Esophagus muscularis mucosa (tissue), 4 donors: ENCODE measurements around the gene BAIAP2L1. TPM values are rescaled to one million over a fixed set of nuclear protein-coding genes. Genes with fewer than 3 reads are reported as not detected.

Experiments used
- DNase-seq: peaks from one replicate; pipeline ENCODE4 v3.0.0-alpha.2; 2017; ENCODE audit errors: extremely low spot score
- H3K27ac ChIP-seq, 4 donors: fragments of 200-600 bp; sonication (generic); replicated peaks in 1 of 4; 1 replicate in 3 of 4; 2 replicates in 1 of 4; pipeline ENCODE4 v1.5.1; 2016 to 2019; ENCODE audit warnings: mild to moderate bottlenecking in 1 of 4
- H3K27me3 ChIP-seq, 4 donors: fragments of 200-600 bp; sonication (generic); one replicate each; pipeline versions ENCODE4 v1.5.1 to v1.6.0; 2016 to 2019
- H3K36me3 ChIP-seq, 4 donors: fragments of 200-600 bp; sonication (generic); one replicate each; pipeline ENCODE4 v1.5.1; 2016 to 2019
- H3K4me1 ChIP-seq, 4 donors: fragments of 200-600 bp; sonication (generic); one replicate each; pipeline ENCODE4 v1.5.1; 2016 to 2019
- H3K4me3 ChIP-seq, 4 donors: fragments of 200-600 bp; sonication (generic); 1 replicate in 2 of 4; 2 replicates in 2 of 4; pipeline ENCODE4 v1.5.1; 2016 to 2019; ENCODE audit warnings: mild to moderate bottlenecking in 4 of 4, moderate library complexity in 1 of 4
- H3K9me3 ChIP-seq, 4 donors: fragments of 200-600 bp; sonication (generic); 1 replicate in 3 of 4; 2 replicates in 1 of 4; pipeline ENCODE4 v1.5.1; 2016 to 2019
- EP300 ChIP-seq: sonication (generic); formaldehyde crosslinking; IDR thresholded peaks from one replicate; pipeline ENCODE4 v1.6.1; 2017; ENCODE audit warnings: antibody characterized with exemption
- POLR2A ChIP-seq: fragments of 450-650 bp; IDR thresholded peaks from one replicate; pipeline ENCODE4 v1.6.1; 2017; ENCODE audit warnings: antibody characterized with exemption, moderate library complexity, mild to moderate bottlenecking, low read depth
- POLR2AphosphoS5 ChIP-seq, 2 donors: sonication (generic); formaldehyde crosslinking; IDR thresholded peaks; one replicate each; pipeline ENCODE4 v1.6.1; 2017; ENCODE audit warnings: antibody characterized with exemption in 2 of 2
- WGBS: methylation state at CpG from one replicate; pipeline ENCODE4 v1.1.5; 2018; 5-methylcytosine and 5-hydroxymethylcytosine counted together
- intact Hi-C: fragments of 100-400 bp; cut with DNase I; formaldehyde crosslinking; loops from one replicate; pipeline ENCODE4 v1.15.1; 2023
- total RNA-seq, 4 donors: library from RNA; depleted of rRNA; stranded (reverse); fragments of >200 nt; gene quantifications; one replicate each; pipeline versions ENCODE4 v1.1.0 to v1.2.1, GENCODE V29; 2016
- TF ChIP-seq, protein P1 (sequence below), 3 experiments: fragments of 200-600 bp in 2 of 3; fragments of 450-650 bp in 1 of 3; sonication (generic) in 2 of 3; IDR thresholded peaks; one replicate each; pipeline ENCODE4 v1.5.1; 2017 to 2019; ENCODE audit warnings: antibody characterized with exemption in 3 of 3, mild to moderate bottlenecking in 2 of 3, moderate library complexity in 1 of 3

Gene BAIAP2L1
- total RNA-seq, 4 donors from 2014 or later = 0.84 to 2.5 (median 1.6) TPM

DNA sequence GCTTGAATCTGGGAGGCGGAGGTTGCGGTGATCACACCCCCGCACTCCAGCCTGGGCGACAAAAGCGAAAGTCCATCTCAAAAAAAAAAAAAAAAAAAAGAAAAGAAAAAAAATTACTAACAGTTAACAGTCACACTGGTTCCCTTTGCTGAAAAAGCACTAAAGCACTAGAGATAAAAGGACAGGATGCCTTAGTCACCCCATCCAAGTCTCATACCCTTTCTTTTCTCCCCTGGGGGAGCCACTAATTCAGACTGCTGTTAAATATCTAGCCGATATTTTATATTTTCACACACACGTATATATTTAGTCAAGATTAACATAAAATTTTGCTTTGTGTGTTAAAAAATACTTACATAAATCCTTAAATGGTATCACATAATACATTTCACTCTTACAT, 25.2 kb downstream of the BAIAP2L1 start:
- 94% methylated on average over 7 of the region's 7 CpGs for WGBS
- no peaks in the 10 kb centered on the region for H3K36me3 ChIP-seq
- intact Hi-C loops = no loop called here

DNA sequence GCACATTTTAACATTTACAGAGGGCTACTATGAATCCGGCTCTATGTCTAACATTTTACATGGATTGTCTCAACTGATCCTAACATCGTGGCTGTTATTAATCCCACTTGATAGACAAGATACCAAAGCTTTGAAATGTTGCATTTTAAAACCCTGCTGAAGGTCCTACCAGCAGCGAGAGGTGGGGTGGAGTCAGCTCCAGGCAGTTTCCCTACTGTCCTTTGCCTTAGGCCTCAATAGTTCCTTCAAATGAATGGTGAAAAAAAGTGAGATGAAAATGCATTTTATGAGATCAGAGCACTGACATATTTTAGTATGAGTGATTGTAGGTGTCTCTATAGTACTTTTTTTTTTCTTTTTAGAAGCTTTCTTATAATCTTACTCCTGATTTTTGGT, 26.6 kb downstream of the BAIAP2L1 start:
- no peak for TF ChIP-seq POLR2AphosphoS5 (IDR thresholded peaks at IDR 0.05)
- TF ChIP-seq POLR2A = no peak
- TF ChIP-seq, protein P1, sequence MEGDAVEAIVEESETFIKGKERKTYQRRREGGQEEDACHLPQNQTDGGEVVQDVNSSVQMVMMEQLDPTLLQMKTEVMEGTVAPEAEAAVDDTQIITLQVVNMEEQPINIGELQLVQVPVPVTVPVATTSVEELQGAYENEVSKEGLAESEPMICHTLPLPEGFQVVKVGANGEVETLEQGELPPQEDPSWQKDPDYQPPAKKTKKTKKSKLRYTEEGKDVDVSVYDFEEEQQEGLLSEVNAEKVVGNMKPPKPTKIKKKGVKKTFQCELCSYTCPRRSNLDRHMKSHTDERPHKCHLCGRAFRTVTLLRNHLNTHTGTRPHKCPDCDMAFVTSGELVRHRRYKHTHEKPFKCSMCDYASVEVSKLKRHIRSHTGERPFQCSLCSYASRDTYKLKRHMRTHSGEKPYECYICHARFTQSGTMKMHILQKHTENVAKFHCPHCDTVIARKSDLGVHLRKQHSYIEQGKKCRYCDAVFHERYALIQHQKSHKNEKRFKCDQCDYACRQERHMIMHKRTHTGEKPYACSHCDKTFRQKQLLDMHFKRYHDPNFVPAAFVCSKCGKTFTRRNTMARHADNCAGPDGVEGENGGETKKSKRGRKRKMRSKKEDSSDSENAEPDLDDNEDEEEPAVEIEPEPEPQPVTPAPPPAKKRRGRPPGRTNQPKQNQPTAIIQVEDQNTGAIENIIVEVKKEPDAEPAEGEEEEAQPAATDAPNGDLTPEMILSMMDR (IDR thresholded peaks at IDR 0.05) = no peak
- no peak for TF ChIP-seq EP300
- H3K36me3 ChIP-seq = no peaks in the 10 kb centered on the region
- no peaks in the 10 kb centered on the region for H3K27me3 ChIP-seq
- H3K4me3 ChIP-seq = no peak overlapping the region
- no peak for DNase-seq
- WGBS = 95% methylated on average over 3 of the region's 3 CpGs
- no peak overlapping the region for H3K27ac ChIP-seq
- intact Hi-C loops = no loop called here
- no peaks in the 10 kb centered on the region for H3K9me3 ChIP-seq
- no peaks in the 10 kb centered on the region for H3K4me1 ChIP-seq

More for the DNA sequence above, 25.2 kb downstream of the BAIAP2L1 start:
- Histone ChIP-seq H3K27me3 (no peaks in the 10 kb centered on the region), H3K4me3 (no peak overlapping the region), H3K9me3 (no peaks in the 10 kb centered on the region), H3K4me1 (no peaks in the 10 kb centered on the region), H3K27ac (no peak overlapping the region)
- no peak for DNase-seq
- TF ChIP-seq, protein P1 (IDR thresholded peaks at IDR 0.05) = no peak
- no peak for TF ChIP-seq POLR2AphosphoS5 (IDR thresholded peaks at IDR 0.05)
- no peak for TF ChIP-seq POLR2A
- TF ChIP-seq EP300 = no peak

DNA sequence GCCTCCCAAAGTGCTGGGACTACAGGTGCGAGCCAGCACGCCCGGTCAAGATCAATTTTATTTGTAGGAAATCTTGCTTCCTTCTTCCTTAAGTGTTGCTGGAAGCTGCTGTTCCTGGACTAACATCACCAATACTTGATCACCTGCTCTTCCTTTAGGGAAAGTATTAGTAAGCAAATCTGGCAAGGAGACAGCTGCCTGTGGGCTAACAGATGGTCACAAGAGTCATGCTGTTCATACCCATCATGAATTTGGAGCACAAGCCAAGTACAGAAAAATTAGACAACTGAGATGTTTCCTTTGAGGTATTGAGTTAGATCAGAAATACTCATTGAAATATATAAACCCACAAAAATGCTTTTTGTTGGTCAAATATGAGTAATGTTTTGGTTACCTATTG, 27.9 kb downstream of the BAIAP2L1 start:
- H3K27me3 ChIP-seq = peaks cover 0 to 6% (median 0%) of the 10 kb centered on the region in 4 donors
- H3K27ac ChIP-seq = no peak overlapping the region
- no peak for DNase-seq
- H3K4me3 ChIP-seq = no peak overlapping the region
- H3K4me1 ChIP-seq = no peaks in the 10 kb centered on the region
- no peaks in the 10 kb centered on the region for H3K36me3 ChIP-seq
- H3K9me3 ChIP-seq = no peaks in the 10 kb centered on the region
- TF ChIP-seq EP300 (no peak), POLR2AphosphoS5 (IDR thresholded peaks at IDR 0.05) (no peak), POLR2A (no peak)
- TF ChIP-seq, protein P1 (IDR thresholded peaks at IDR 0.05) = no peak
- intact Hi-C loops = no loop called here
- WGBS = 83% methylated on average over 3 of the region's 3 CpGs

DNA sequence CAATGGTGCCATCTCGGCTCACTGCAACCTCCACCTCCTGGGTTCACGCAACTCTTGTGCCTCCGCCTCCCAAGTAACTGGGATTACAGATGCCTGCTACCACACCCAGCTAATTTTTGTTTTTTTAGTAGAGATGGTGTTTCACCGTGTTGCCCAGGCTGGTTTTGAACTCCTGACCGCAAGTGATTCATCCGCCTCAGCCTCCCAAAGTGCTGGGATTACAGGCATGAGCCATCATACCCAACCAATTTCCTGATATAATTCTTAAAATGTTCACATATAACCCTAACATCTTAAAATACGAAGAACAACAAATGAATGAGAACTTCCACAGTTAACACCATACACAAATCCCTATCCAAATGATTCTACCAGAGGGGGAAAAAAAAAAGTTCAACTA, 31.2 kb downstream of the BAIAP2L1 start:
- 88% methylated on average over 7 of the region's 7 CpGs for WGBS
- no peak overlapping the region for H3K27ac ChIP-seq
- intact Hi-C loops = no loop called here

More for the DNA sequence above, 31.2 kb downstream of the BAIAP2L1 start:
- Histone ChIP-seq H3K36me3 (no peaks in the 10 kb centered on the region), H3K9me3 (no peaks in the 10 kb centered on the region), H3K27me3 (peaks cover 0 to 6% (median 0%) of the 10 kb centered on the region in 4 donors), H3K4me1 (peaks cover 0 to 9% (median 4%) of the 10 kb centered on the region in 4 donors), H3K4me3 (no peak overlapping the region)
- no peak for DNase-seq
- TF ChIP-seq, protein P1 (IDR thresholded peaks at IDR 0.05) = no peak
- no peak for TF ChIP-seq POLR2AphosphoS5 (IDR thresholded peaks at IDR 0.05)
- no peak for TF ChIP-seq EP300
- no peak for TF ChIP-seq POLR2A
